Measurements from ENCODE around the gene PIGU.

GRCh38 chr20:34638532-34638931, 38.4 kb downstream of the PIGU start:
- TF ChIP-seq CTCF (IDR thresholded peaks at IDR 0.05; ENCODE audit: extremely low read depth in 1 of 2, insufficient read depth in 1 of 2, low read depth in 1 of 2, low read length in 2 of 2) (no peak), POLR2AphosphoS5 (IDR thresholded peaks at IDR 0.05; ENCODE audit: insufficient read depth, low read depth, low read length) (no peak), POLR2A (IDR thresholded peaks at IDR 0.05; ENCODE audit: low read depth, low read length) (no peak), MYC (IDR thresholded peaks at IDR 0.05; ENCODE audit: low read depth, low read length) (no peak), GATA2 (IDR thresholded peaks at IDR 0.05; ENCODE audit: insufficient read depth, insufficient read length, low read depth, low read length) (no peak)

All from endothelial cell of umbilical vein (primary cell).